Astrocyte (in vitro differentiated cells and primary cell): ENCODE data around the gene EDIL3. TPM values are rescaled to one million over a fixed set of nuclear protein-coding genes. Genes with fewer than 3 reads are reported as not detected.

ENCODE experiments used
- DNase-seq: peaks from one replicate; pipeline ENCODE4 v3.0.0-alpha.2; 2010; ENCODE audit warnings: low read depth
- FAIRE-seq: peaks from 2 replicates; lab custom pipeline; 2011; peaks lifted over from hg19 to GRCh38; lab: Jason Lieb, UNC
- H2AFZ ChIP-seq: 2 replicates; pipeline ENCODE4 v1.6.0; 2012; ENCODE audit warnings: low read depth, low read length, inconsistent platforms
- H3K27ac ChIP-seq: 2 replicates; pipeline ENCODE4 v1.5.1; 2011; ENCODE audit warnings: low read depth, low read length, inconsistent platforms
- H3K27me3 ChIP-seq: 2 replicates; pipeline ENCODE4 v1.6.0; 2011; ENCODE audit warnings: low read length, inconsistent platforms; ENCODE audit not compliant: insufficient read depth
- H3K36me3 ChIP-seq: 2 replicates; pipeline ENCODE4 v1.5.1; 2011; ENCODE audit warnings: low read length, inconsistent platforms; ENCODE audit not compliant: insufficient read depth
- H3K4me1 ChIP-seq: 2 replicates; pipeline ENCODE4 v1.5.1; 2011; ENCODE audit warnings: low read length, inconsistent platforms; ENCODE audit not compliant: insufficient read depth
- H3K4me2 ChIP-seq: 2 replicates; pipeline ENCODE4 v1.6.0; 2012; ENCODE audit warnings: low read length, inconsistent platforms
- H3K4me3 ChIP-seq: 2 replicates; pipeline ENCODE4 v1.5.1; 2011; ENCODE audit warnings: low read depth, mild to moderate bottlenecking, low read length, inconsistent platforms; ENCODE audit not compliant: insufficient read depth
- H3K79me2 ChIP-seq: 2 replicates; pipeline ENCODE4 v1.6.0; 2012; ENCODE audit warnings: mild to moderate bottlenecking, low read length, inconsistent platforms; ENCODE audit not compliant: insufficient read depth
- H3K9ac ChIP-seq: 2 replicates; pipeline ENCODE4 v1.6.0; 2012; ENCODE audit warnings: mild to moderate bottlenecking, low read length, inconsistent platforms
- H3K9me3 ChIP-seq: 2 replicates; pipeline ENCODE4 v1.5.1; 2012; ENCODE audit warnings: low read depth, mild to moderate bottlenecking, low read length, inconsistent platforms; ENCODE audit not compliant: insufficient read depth
- H4K20me1 ChIP-seq: 2 replicates; pipeline ENCODE4 v1.6.0; 2012; ENCODE audit warnings: low read length, inconsistent platforms; ENCODE audit not compliant: insufficient read depth
- H3K27ac Mint-ChIP-seq: one replicate; pipeline ENCODE4 v1.8.0; 2021; ENCODE audit warnings: mild to moderate bottlenecking, mixed read lengths; ENCODE audit not compliant: unreplicated experiment
- H3K27me3 Mint-ChIP-seq: one replicate; pipeline ENCODE4 v1.8.0; 2021; ENCODE audit warnings: low read depth, mixed read lengths; ENCODE audit not compliant: unreplicated experiment
- H3K36me3 Mint-ChIP-seq: one replicate; pipeline ENCODE4 v1.8.0; 2021; ENCODE audit warnings: low read depth, mixed read lengths; ENCODE audit not compliant: unreplicated experiment
- H3K4me1 Mint-ChIP-seq: one replicate; pipeline ENCODE4 v1.8.0; 2021; ENCODE audit warnings: low read depth, mixed read lengths; ENCODE audit not compliant: unreplicated experiment
- H3K4me3 Mint-ChIP-seq: one replicate; pipeline ENCODE4 v1.8.0; 2021; ENCODE audit warnings: mild to moderate bottlenecking, moderate library complexity, mixed read lengths; ENCODE audit not compliant: unreplicated experiment
- H3K9me3 Mint-ChIP-seq: one replicate; pipeline ENCODE4 v1.8.0; 2021; ENCODE audit warnings: mild to moderate bottlenecking, mixed read lengths; ENCODE audit not compliant: unreplicated experiment
- EZH2 ChIP-seq: IDR thresholded peaks from 2 replicates; pipeline ENCODE4 v1.6.1; 2012; ENCODE audit warnings: mild to moderate bottlenecking, low read length, inconsistent platforms; ENCODE audit not compliant: insufficient read depth
- total RNA-seq: library from RNA; stranded (reverse); gene quantifications from 2 replicates; pipeline ENCODE4 v1.2.1, GENCODE V29; 2021
- TF ChIP-seq, protein P1 (sequence below): IDR thresholded peaks from 2 replicates; pipeline ENCODE4 v1.5.1; 2011; ENCODE audit warnings: low read depth, mild to moderate bottlenecking, inconsistent platforms, low read length, moderate library complexity; ENCODE audit not compliant: insufficient read depth

EDIL3 gene
- total RNA-seq, 1 donor from 2014 or later = 226 TPM

DNA sequence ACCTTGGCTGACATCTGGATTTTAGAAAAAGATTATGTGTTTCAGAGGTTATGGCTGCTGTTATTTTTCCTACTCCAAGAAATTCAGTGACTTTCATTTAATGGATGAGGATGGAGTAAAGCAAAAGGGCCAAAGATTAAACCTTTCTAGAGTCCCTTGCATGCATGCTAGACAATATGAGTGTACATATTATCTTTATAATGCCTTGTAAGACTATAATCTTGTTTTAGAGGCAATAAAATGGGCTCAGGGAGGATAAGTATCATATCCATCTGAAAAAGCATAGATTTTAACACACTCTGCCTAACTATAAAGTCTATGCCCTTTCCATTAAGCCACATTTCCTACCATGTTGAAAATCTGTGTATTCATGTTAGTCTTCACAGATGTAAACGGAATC lies 199.8 kb downstream of the EDIL3 start:
- DNase-seq (no peak), FAIRE-seq (no peak)
- Histone ChIP-seq H3K36me3 (peaks cover 2% of the 10 kb centered on the region), H3K9me3 (no peaks in the 10 kb centered on the region), H3K4me2 (no peak overlapping the region), H3K27ac (no peak overlapping the region), H3K27me3 (no peaks in the 10 kb centered on the region), H4K20me1 (peaks cover 63% of the 10 kb centered on the region), H3K4me1 (no peaks in the 10 kb centered on the region), H3K9ac (no peak overlapping the region), H3K79me2 (peaks cover 18% of the 10 kb centered on the region), H2AFZ (no peak overlapping the region), H3K4me3 (no peak overlapping the region)
- TF ChIP-seq, protein P1, sequence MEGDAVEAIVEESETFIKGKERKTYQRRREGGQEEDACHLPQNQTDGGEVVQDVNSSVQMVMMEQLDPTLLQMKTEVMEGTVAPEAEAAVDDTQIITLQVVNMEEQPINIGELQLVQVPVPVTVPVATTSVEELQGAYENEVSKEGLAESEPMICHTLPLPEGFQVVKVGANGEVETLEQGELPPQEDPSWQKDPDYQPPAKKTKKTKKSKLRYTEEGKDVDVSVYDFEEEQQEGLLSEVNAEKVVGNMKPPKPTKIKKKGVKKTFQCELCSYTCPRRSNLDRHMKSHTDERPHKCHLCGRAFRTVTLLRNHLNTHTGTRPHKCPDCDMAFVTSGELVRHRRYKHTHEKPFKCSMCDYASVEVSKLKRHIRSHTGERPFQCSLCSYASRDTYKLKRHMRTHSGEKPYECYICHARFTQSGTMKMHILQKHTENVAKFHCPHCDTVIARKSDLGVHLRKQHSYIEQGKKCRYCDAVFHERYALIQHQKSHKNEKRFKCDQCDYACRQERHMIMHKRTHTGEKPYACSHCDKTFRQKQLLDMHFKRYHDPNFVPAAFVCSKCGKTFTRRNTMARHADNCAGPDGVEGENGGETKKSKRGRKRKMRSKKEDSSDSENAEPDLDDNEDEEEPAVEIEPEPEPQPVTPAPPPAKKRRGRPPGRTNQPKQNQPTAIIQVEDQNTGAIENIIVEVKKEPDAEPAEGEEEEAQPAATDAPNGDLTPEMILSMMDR = no peak
- TF ChIP-seq EZH2 = no peak
- peaks cover 7% of the 10 kb centered on the region for H3K36me3 Mint-ChIP-seq
- no peaks in the 10 kb centered on the region for H3K9me3 Mint-ChIP-seq
- no peak overlapping the region for H3K4me3 Mint-ChIP-seq
- H3K27ac Mint-ChIP-seq = no peak overlapping the region
- H3K4me1 Mint-ChIP-seq = peaks cover 12% of the 10 kb centered on the region
- H3K27me3 Mint-ChIP-seq = no peaks in the 10 kb centered on the region

DNA sequence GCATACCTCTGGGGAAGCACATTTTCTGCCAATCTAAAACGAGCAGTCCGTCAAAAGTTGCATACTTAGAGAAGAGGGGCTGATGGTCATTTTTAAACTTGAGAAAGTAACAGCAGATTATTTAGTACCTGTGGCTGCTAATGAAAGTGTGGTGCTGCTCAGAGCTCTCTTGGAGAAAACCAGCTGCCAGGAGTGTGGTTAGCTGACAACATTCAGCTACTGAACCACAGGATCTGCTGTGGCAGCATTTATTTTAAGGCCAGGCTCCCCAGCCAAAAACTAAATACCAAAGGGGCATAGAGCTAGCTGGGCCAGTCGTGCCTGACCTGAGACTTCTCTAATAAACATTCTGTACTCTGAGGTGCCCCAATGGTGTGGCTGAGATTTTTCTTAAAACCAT lies 203.6 kb downstream of the EDIL3 start:
- no peak for TF ChIP-seq EZH2
- TF ChIP-seq, protein P1 = no peak
- H3K36me3 ChIP-seq = peaks cover 12% of the 10 kb centered on the region
- Mint-ChIP-seq H3K9me3 (no peaks in the 10 kb centered on the region), H3K27me3 (no peaks in the 10 kb centered on the region), H3K36me3 (peaks cover 13% of the 10 kb centered on the region), H3K4me1 (peaks cover 12% of the 10 kb centered on the region), H3K4me3 (no peak overlapping the region), H3K27ac (no peak overlapping the region)
- FAIRE-seq (no peak), DNase-seq (peak; percentile 63)
- no peak overlapping the region for H3K4me2 ChIP-seq
- no peaks in the 10 kb centered on the region for H3K27me3 ChIP-seq
- no peak overlapping the region for H3K27ac ChIP-seq
- no peaks in the 10 kb centered on the region for H3K4me1 ChIP-seq
- H3K4me3 ChIP-seq = no peak overlapping the region
- no peaks in the 10 kb centered on the region for H3K9me3 ChIP-seq
- H3K9ac ChIP-seq = no peak overlapping the region
- H4K20me1 ChIP-seq = peaks cover 46% of the 10 kb centered on the region
- peaks cover 7% of the 10 kb centered on the region for H3K79me2 ChIP-seq
- H2AFZ ChIP-seq = no peak overlapping the region

DNA sequence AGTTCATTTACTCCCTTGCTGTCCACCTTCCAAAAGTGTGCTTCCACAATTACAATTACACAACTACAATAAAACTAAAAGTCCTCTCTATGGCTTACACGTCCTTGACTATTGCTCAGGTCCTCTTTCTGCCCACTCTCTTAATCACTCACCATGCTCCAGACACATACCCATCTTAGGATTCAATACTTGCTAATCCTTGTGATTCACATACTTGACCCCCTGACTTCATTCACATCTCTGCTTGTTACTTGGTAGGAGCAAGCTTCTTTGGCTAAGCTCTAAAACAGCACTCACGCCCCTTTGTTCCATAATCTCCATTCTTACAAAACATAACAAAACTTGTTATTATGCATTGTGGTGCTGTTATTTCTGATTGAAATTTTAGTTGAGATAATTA lies 215.8 kb downstream of the EDIL3 start:
- H3K36me3 ChIP-seq = peaks cover 2% of the 10 kb centered on the region
- H2AFZ ChIP-seq = no peak overlapping the region
- no peaks in the 10 kb centered on the region for H3K79me2 ChIP-seq
- H3K27me3 Mint-ChIP-seq = no peaks in the 10 kb centered on the region
- H3K27ac Mint-ChIP-seq = no peak overlapping the region
- no peaks in the 10 kb centered on the region for H3K27me3 ChIP-seq
- FAIRE-seq = no peak
- H3K36me3 Mint-ChIP-seq = peaks cover 14% of the 10 kb centered on the region
- H3K9me3 Mint-ChIP-seq = no peaks in the 10 kb centered on the region
- H4K20me1 ChIP-seq = peaks cover 16% of the 10 kb centered on the region
- peak; percentile 57 for DNase-seq
- no peaks in the 10 kb centered on the region for H3K4me1 ChIP-seq
- TF ChIP-seq EZH2 = no peak
- TF ChIP-seq, protein P1 = no peak
- H3K4me3 Mint-ChIP-seq = no peak overlapping the region
- H3K4me3 ChIP-seq = no peak overlapping the region
- no peaks in the 10 kb centered on the region for H3K9me3 ChIP-seq
- peaks cover 4% of the 10 kb centered on the region for H3K4me1 Mint-ChIP-seq
- no peak overlapping the region for H3K27ac ChIP-seq
- H3K4me2 ChIP-seq = no peak overlapping the region
- H3K9ac ChIP-seq = no peak overlapping the region
